T-helper 2 cell treated with Interferon-gamma antibody and Interleukin-4, amounts not matched to agents 100 ng/mL and 5 ng/mL, for 36 hours (primary cell): ENCODE data around the gene SLC25A45. TPM values are rescaled to one million over a fixed set of nuclear protein-coding genes. Genes with fewer than 3 reads are reported as not detected.

ENCODE experiments used
- intact Hi-C: fragments of 100-400 bp; cut with micrococcal nuclease; formaldehyde crosslinking; loops from one replicate; pipeline ENCODE4 v1.15.1; 2023
- total RNA-seq: library from RNA; stranded (reverse); gene quantifications from 2 replicates; pipeline ENCODE4 v1.2.3, GENCODE V29; 2022

Gene SLC25A45
- total RNA-seq, 1 donor from 2014 or later, result 25.6 TPM

- intact Hi-C loops, result no loop called here
Observed at GRCh38 chr11:65370659-65371049, 11.8 kb downstream of the SLC25A45 start.

- intact Hi-C loops, result loop anchor here (1.0 kb wide), 1 partner anchor 144 kb away; no protein-coding TSS in a partner anchor
Observed at GRCh38 chr11:65366340-65366773, 16.1 kb downstream of the SLC25A45 start.

- intact Hi-C loops, result no loop called here
Observed at GRCh38 chr11:65363770-65364169, 18.7 kb downstream of the SLC25A45 start.

- intact Hi-C loops, result no loop called here
Observed at GRCh38 chr11:65362966-65363365, 19.5 kb downstream of the SLC25A45 start.

- intact Hi-C loops, result no loop called here
Observed at GRCh38 chr11:65362320-65362931, 20.0 kb downstream of the SLC25A45 start.

GRCh38 chr11:65357856-65358356 is 24.5 kb downstream of the SLC25A45 start:
- intact Hi-C loops, result no loop called here

GRCh38 chr11:65356394-65356972 is 26.0 kb downstream of the SLC25A45 start:
- intact Hi-C loops, result no loop called here

- intact Hi-C loops, result no loop called here
Observed at GRCh38 chr11:65355776-65356393, 26.6 kb downstream of the SLC25A45 start.

GRCh38 chr11:65355013-65355775 is 27.3 kb downstream of the SLC25A45 start:
- intact Hi-C loops, result no loop called here

GRCh38 chr11:65354265-65355012 is 28.0 kb downstream of the SLC25A45 start, which contains the start of gene TIGD3:
Gene TIGD3, plus strand, starts transcription at chr11:65354751. Its CDS starts 1,058 bp downstream, at chr11:65355809.
- intact Hi-C loops, result no loop called here

GRCh38 chr11:65353900-65354264 is 28.6 kb downstream of the SLC25A45 start:
- intact Hi-C loops, result no loop called here

GRCh38 chr11:65353376-65353775 is 29.1 kb downstream of the SLC25A45 start:
- intact Hi-C loops, result no loop called here

- intact Hi-C loops, result no loop called here
Observed at GRCh38 chr11:65352783-65353182, 29.7 kb downstream of the SLC25A45 start.

- intact Hi-C loops, result no loop called here
Observed at GRCh38 chr11:65351511-65351910, 30.9 kb downstream of the SLC25A45 start.

- intact Hi-C loops, result no loop called here
Observed at GRCh38 chr11:65341856-65342255, 40.6 kb downstream of the SLC25A45 start.

- intact Hi-C loops, result no loop called here
Observed at GRCh38 chr11:65340226-65340625, 42.2 kb downstream of the SLC25A45 start.

- intact Hi-C loops, result no loop called here
Observed at GRCh38 chr11:65338676-65339075, 43.8 kb downstream of the SLC25A45 start.

- intact Hi-C loops, result loop anchor here (5.0 kb wide), 1 partner anchor 107 kb away; no protein-coding TSS in a partner anchor
Observed at GRCh38 chr11:65334696-65335295, 47.6 kb downstream of the SLC25A45 start.

- intact Hi-C loops, result loop anchor here (5.0 kb wide), 1 partner anchor 105 kb away; no protein-coding TSS in a partner anchor
Observed at GRCh38 chr11:65332591-65332990, 49.9 kb downstream of the SLC25A45 start.

- intact Hi-C loops, result loop anchor here (2.0 to 5.0 kb wide), 3 partner anchors 16 to 103 kb away; partner anchors contain the start of gene CDC42EP2
Observed at GRCh38 chr11:65330544-65330943, 51.9 kb downstream of the SLC25A45 start.
